Trophoblast cell (in vitro differentiated cells and primary cell): Measurements from ENCODE around the gene BPIFA3.

Experiments used
- DNase-seq, 2 donors: peaks; one replicate each; pipeline ENCODE4 v3.0.0-alpha.2; 2016
- H2AFZ ChIP-seq: 2 replicates; pipeline ENCODE4 v1.6.1; 2013; ENCODE audit warnings: low read length, moderate library complexity, mild to moderate bottlenecking; ENCODE audit not compliant: insufficient read depth, poor library complexity
- H2AK5ac ChIP-seq: 2 replicates; pipeline ENCODE4 v1.6.1; 2013; ENCODE audit warnings: mild to moderate bottlenecking, low read length
- H2BK120ac ChIP-seq: 2 replicates; pipeline ENCODE4 v1.6.1; 2013; ENCODE audit warnings: low read length, mild to moderate bottlenecking, moderate library complexity; ENCODE audit not compliant: insufficient read depth, poor library complexity
- H2BK12ac ChIP-seq: 2 replicates; pipeline ENCODE4 v1.6.1; 2013; ENCODE audit warnings: mild to moderate bottlenecking, low read length, moderate library complexity
- H2BK5ac ChIP-seq: 2 replicates; pipeline ENCODE4 v1.6.1; 2013; ENCODE audit warnings: low read length, low read depth, moderate library complexity, mild to moderate bottlenecking; ENCODE audit not compliant: poor library complexity
- H3K14ac ChIP-seq: 2 replicates; pipeline ENCODE4 v1.6.1; 2013; ENCODE audit warnings: mild to moderate bottlenecking, low read length
- H3K18ac ChIP-seq: 2 replicates; pipeline ENCODE4 v1.6.1; 2013; ENCODE audit warnings: mild to moderate bottlenecking, low read length
- H3K23ac ChIP-seq: 2 replicates; pipeline ENCODE4 v1.6.1; 2013; ENCODE audit warnings: low read length
- H3K27ac ChIP-seq: 2 replicates; pipeline ENCODE4 v1.5.1; 2013; ENCODE audit warnings: low read depth, mild to moderate bottlenecking, inconsistent platforms, low read length, moderate library complexity
- H3K27me3 ChIP-seq: 2 replicates; pipeline ENCODE4 v1.6.1; 2013; ENCODE audit warnings: inconsistent platforms, mild to moderate bottlenecking, low read length, moderate library complexity; ENCODE audit not compliant: insufficient read depth
- H3K36me3 ChIP-seq, 2 experiments: 1 replicate in 1 of 2; 2 replicates in 1 of 2; pipeline ENCODE4 v1.6.1; 2013; ENCODE audit warnings: low read length in 2 of 2, mild to moderate bottlenecking in 2 of 2, moderate library complexity in 1 of 2; ENCODE audit not compliant: insufficient read depth in 2 of 2, control insufficient read depth in 1 of 2
- H3K4ac ChIP-seq: 2 replicates; pipeline ENCODE4 v1.6.1; 2013; ENCODE audit warnings: low read depth, mild to moderate bottlenecking, low read length, moderate library complexity
- H3K4me1 ChIP-seq, 2 experiments: 1 replicate in 1 of 2; 2 replicates in 1 of 2; pipeline ENCODE4 v1.6.1; 2013; ENCODE audit warnings: low read length in 2 of 2, mild to moderate bottlenecking in 2 of 2, moderate library complexity in 1 of 2; ENCODE audit not compliant: insufficient read depth in 2 of 2, control insufficient read depth in 1 of 2
- H3K4me2 ChIP-seq: 2 replicates; pipeline ENCODE4 v1.6.1; 2013; ENCODE audit warnings: inconsistent platforms, mild to moderate bottlenecking, low read length, moderate library complexity
- H3K4me3 ChIP-seq: 2 replicates; pipeline ENCODE4 v1.5.1; 2013; ENCODE audit warnings: mild to moderate bottlenecking, low read depth, low read length, inconsistent platforms
- H3K79me1 ChIP-seq: one replicate; pipeline ENCODE4 v1.6.1; 2013; ENCODE audit warnings: low read length
- H3K79me2 ChIP-seq: 2 replicates; pipeline ENCODE4 v1.6.1; 2013; ENCODE audit warnings: low read length, mild to moderate bottlenecking; ENCODE audit not compliant: control insufficient read depth, insufficient read depth, poor library complexity
- H3K9ac ChIP-seq: 2 replicates; pipeline ENCODE4 v1.6.1; 2013; ENCODE audit warnings: mild to moderate bottlenecking, low read length
- H3K9me3 ChIP-seq: 2 replicates; pipeline ENCODE4 v1.6.1; 2013; ENCODE audit warnings: low read depth, mild to moderate bottlenecking, control low read depth, inconsistent platforms, low read length; ENCODE audit not compliant: insufficient read depth
- H4K12ac ChIP-seq: 2 replicates; pipeline ENCODE4 v1.6.1; 2013; ENCODE audit warnings: low read depth, mild to moderate bottlenecking, low read length, moderate library complexity
- H4K8ac ChIP-seq: 2 replicates; pipeline ENCODE4 v1.6.1; 2013; ENCODE audit warnings: low read depth, mild to moderate bottlenecking, low read length, moderate library complexity
- H4K91ac ChIP-seq: one replicate; pipeline ENCODE4 v1.6.1; 2013; ENCODE audit warnings: low read depth, mild to moderate bottlenecking, low read length, moderate library complexity
- WGBS: extraction: QIAGEN DNeasy Blood & Tissue Kit; methylation state at CpG from one replicate; pipeline ENCODE4 v1.1.7; 2013; ENCODE audit warnings: missing lambda C conversion rate; ENCODE audit not compliant: insufficient read length, insufficient coverage; ENCODE audit errors: extremely low coverage; 5-methylcytosine and 5-hydroxymethylcytosine counted together

The BPIFA3 gene

GRCh38 chr20:33234050-33234449 lies 16.9 kb downstream of the BPIFA3 start:
- no peak overlapping the region for H2AK5ac ChIP-seq
- H3K9me3 ChIP-seq: no peaks in the 10 kb centered on the region
- whole genome bisulfite sequencing: no CpG with 5 or more reads among the region's 2 CpGs
- no peak overlapping the region for H3K4me2 ChIP-seq
- no peaks in the 10 kb centered on the region for H3K36me3 ChIP-seq
- no peak for DNase-seq
- H2AFZ ChIP-seq: no peak overlapping the region
- H3K4me1 ChIP-seq: no peaks in the 10 kb centered on the region
- H3K9ac ChIP-seq: no peak overlapping the region
- H3K4ac ChIP-seq: no peak overlapping the region
- H4K8ac ChIP-seq: no peak overlapping the region
- H3K79me1 ChIP-seq: no peaks in the 10 kb centered on the region
- no peaks in the 10 kb centered on the region for H3K27me3 ChIP-seq
- H4K12ac ChIP-seq: no peak overlapping the region
- H2BK12ac ChIP-seq: no peak overlapping the region
- H2BK120ac ChIP-seq: no peak overlapping the region
- H3K79me2 ChIP-seq: no peaks in the 10 kb centered on the region
- no peak overlapping the region for H2BK5ac ChIP-seq
- no peak overlapping the region for H3K14ac ChIP-seq
- no peak overlapping the region for H3K27ac ChIP-seq
- H3K4me3 ChIP-seq: no peak overlapping the region
- no peak overlapping the region for H4K91ac ChIP-seq
- H3K18ac ChIP-seq: no peak overlapping the region
- no peak overlapping the region for H3K23ac ChIP-seq

- no peak within 1 kb of the TSS for H2BK120ac ChIP-seq
- no CpG with 5 or more reads among the region's 5 CpGs for WGBS
Measured at GRCh38 chr20:33235696-33236095, 18.5 kb downstream of the BPIFA3 start, which contains the start of gene BPIFA1. Gene BPIFA1 (plus strand): TSS chr20:33235996. CDS start chr20:33237712, 1,716 bp downstream.

GRCh38 chr20:33236351-33236750 lies 19.2 kb downstream of the BPIFA3 start:
- no CpG with 5 or more reads among the region's 1 CpG for WGBS
- no peaks in the 10 kb centered on the region for H3K27me3 ChIP-seq
- H4K12ac ChIP-seq: no peak overlapping the region
- H3K9ac ChIP-seq: no peak overlapping the region
- no peak overlapping the region for H3K4me3 ChIP-seq
- no peak overlapping the region for H3K27ac ChIP-seq
- no peak overlapping the region for H3K4me2 ChIP-seq
- DNase-seq: no peak
- H3K79me1 ChIP-seq: no peaks in the 10 kb centered on the region
- H2BK12ac ChIP-seq: no peak overlapping the region
- no peak overlapping the region for H2BK5ac ChIP-seq
- H2AK5ac ChIP-seq: no peak overlapping the region
- H3K4ac ChIP-seq: no peak overlapping the region
- no peaks in the 10 kb centered on the region for H3K36me3 ChIP-seq
- H3K14ac ChIP-seq: no peak overlapping the region
- no peak overlapping the region for H2BK120ac ChIP-seq
- no peak overlapping the region for H2AFZ ChIP-seq
- H4K91ac ChIP-seq: no peak overlapping the region
- no peak overlapping the region for H3K23ac ChIP-seq
- H3K18ac ChIP-seq: no peak overlapping the region
- H4K8ac ChIP-seq: no peak overlapping the region
- no peaks in the 10 kb centered on the region for H3K79me2 ChIP-seq
- no peaks in the 10 kb centered on the region for H3K4me1 ChIP-seq
- no peaks in the 10 kb centered on the region for H3K9me3 ChIP-seq

More at GRCh38 chr20:33235696-33236095, 18.5 kb downstream of the BPIFA3 start, which contains the start of gene BPIFA1:
- H3K27ac ChIP-seq: no peak within 1 kb of the TSS
- H3K23ac ChIP-seq: no peak within 1 kb of the TSS
- H2BK12ac ChIP-seq: no peak within 1 kb of the TSS
- H3K9ac ChIP-seq: no peak within 1 kb of the TSS
- no peak within 1 kb of the TSS for H3K4me3 ChIP-seq
- H3K4me2 ChIP-seq: no peak within 1 kb of the TSS
- no peaks in the 10 kb centered on the region for H3K79me2 ChIP-seq
- no peaks in the 10 kb centered on the region for H3K9me3 ChIP-seq
- H2AFZ ChIP-seq: no peak within 1 kb of the TSS
- no peak within 1 kb of the TSS for H2BK5ac ChIP-seq
- H4K91ac ChIP-seq: no peak within 1 kb of the TSS
- DNase-seq: no peak
- H3K36me3 ChIP-seq: no peaks in the 10 kb centered on the region
- H3K79me1 ChIP-seq: no peaks in the 10 kb centered on the region
- H3K27me3 ChIP-seq: no peaks in the 10 kb centered on the region
- no peak within 1 kb of the TSS for H2AK5ac ChIP-seq
- no peak within 1 kb of the TSS for H3K14ac ChIP-seq
- H4K8ac ChIP-seq: no peak within 1 kb of the TSS
- H3K4me1 ChIP-seq: no peaks in the 10 kb centered on the region
- no peak within 1 kb of the TSS for H3K4ac ChIP-seq
- no peak within 1 kb of the TSS for H3K18ac ChIP-seq
- no peak within 1 kb of the TSS for H4K12ac ChIP-seq

GRCh38 chr20:33237989-33238388 lies 20.8 kb downstream of the BPIFA3 start:
- no peaks in the 10 kb centered on the region for H3K79me2 ChIP-seq
- H4K8ac ChIP-seq: no peak overlapping the region
- no peak overlapping the region for H3K4me3 ChIP-seq
- no peak overlapping the region for H3K27ac ChIP-seq
- no peak overlapping the region for H2AFZ ChIP-seq
- no peak for DNase-seq
- no peak overlapping the region for H2BK120ac ChIP-seq
- H3K36me3 ChIP-seq: no peaks in the 10 kb centered on the region
- no peak overlapping the region for H3K4me2 ChIP-seq
- no peak overlapping the region for H4K91ac ChIP-seq
- no peak overlapping the region for H2AK5ac ChIP-seq
- no peaks in the 10 kb centered on the region for H3K4me1 ChIP-seq
- WGBS: no CpG with 5 or more reads among the region's 6 CpGs
- H3K9ac ChIP-seq: no peak overlapping the region
- H2BK12ac ChIP-seq: no peak overlapping the region
- no peak overlapping the region for H2BK5ac ChIP-seq
- no peaks in the 10 kb centered on the region for H3K9me3 ChIP-seq
- H3K23ac ChIP-seq: no peak overlapping the region
- H3K14ac ChIP-seq: no peak overlapping the region
- H3K4ac ChIP-seq: no peak overlapping the region
- H4K12ac ChIP-seq: no peak overlapping the region
- H3K27me3 ChIP-seq: no peaks in the 10 kb centered on the region
- no peak overlapping the region for H3K18ac ChIP-seq
- H3K79me1 ChIP-seq: no peaks in the 10 kb centered on the region
